Kidney glomerular epithelial cell (primary cell): ENCODE results near the gene LDLRAD4.
"Not testable (repeated sequence)": the region's sequence is repeated elsewhere in the genome, so short reads cannot be mapped to it uniquely, and the experiment has no call there.

Experiments used
- DNase-seq: peaks from one replicate; lab custom pipeline; 2025; lab: John Stamatoyannopoulos, UW

The LDLRAD4 gene

DNA sequence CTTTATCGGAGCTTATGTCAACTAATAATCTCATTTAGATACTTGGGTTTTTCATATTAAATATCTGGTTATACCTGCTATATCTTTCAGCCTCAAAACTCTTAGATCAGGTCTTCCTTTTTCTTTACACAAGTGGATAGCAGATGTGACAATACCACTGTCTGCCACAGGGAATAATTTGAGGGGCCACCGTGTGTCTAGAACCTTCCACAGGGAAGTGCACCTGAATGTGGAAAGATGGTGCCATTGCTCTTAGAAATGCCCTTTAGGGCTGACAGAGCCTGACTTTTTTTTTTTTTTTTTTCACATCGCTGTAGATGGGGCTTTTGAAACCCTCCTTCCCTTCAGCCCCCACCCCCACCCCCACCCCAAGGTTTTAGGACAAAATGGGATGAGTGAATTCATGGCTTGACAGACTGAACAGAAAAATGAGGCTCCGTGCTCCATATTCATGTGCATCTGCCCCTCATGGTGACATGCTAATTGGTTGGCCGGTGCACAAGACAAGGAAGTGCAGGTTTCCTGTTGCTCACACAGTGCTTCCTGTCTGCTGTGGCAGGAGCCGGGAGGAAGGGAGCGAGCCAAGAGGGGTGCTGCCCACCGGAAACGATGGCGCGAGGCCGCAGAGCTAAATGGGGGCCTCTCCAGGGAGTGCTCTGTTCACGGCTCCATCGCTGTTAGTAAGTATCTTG, 246.0 kb downstream of the LDLRAD4 start:
- no peak for DNase-seq

DNA sequence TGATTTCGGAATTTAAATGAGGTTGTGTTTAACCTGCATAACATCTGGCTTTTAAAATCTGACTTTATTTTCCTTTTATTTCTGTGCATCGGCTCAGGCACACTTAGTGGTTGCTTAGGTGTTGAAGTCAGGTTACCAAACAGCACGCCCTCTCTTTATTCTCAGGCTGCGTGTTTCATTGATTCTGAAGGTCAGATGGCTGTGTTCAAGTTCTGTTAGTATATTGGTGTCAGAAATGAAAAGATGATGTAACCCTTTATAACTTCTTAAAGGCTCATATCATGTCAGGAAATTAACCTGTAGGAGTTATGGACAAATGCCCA, 246.5 kb downstream of the LDLRAD4 start:
- no peak for DNase-seq

DNA sequence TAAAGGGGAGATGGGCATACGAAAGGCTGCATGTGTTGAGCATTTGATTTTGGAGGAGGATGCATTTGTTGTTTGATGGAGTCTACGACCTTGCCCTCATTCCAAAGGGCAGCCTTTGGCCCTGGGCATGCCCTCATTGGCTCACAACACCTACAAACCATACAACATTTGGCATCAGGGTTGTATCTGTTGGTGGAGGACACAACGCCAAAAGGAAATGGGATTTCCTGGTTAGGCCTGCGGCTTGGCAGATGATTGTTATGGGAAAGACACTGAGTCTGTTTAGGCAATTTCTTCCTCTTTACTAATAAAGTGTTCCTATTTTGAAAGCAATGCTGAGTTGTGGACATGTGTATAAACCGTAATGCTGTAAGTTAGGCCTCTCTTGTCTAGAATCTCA, 246.9 kb downstream of the LDLRAD4 start:
- no peak for DNase-seq

DNA sequence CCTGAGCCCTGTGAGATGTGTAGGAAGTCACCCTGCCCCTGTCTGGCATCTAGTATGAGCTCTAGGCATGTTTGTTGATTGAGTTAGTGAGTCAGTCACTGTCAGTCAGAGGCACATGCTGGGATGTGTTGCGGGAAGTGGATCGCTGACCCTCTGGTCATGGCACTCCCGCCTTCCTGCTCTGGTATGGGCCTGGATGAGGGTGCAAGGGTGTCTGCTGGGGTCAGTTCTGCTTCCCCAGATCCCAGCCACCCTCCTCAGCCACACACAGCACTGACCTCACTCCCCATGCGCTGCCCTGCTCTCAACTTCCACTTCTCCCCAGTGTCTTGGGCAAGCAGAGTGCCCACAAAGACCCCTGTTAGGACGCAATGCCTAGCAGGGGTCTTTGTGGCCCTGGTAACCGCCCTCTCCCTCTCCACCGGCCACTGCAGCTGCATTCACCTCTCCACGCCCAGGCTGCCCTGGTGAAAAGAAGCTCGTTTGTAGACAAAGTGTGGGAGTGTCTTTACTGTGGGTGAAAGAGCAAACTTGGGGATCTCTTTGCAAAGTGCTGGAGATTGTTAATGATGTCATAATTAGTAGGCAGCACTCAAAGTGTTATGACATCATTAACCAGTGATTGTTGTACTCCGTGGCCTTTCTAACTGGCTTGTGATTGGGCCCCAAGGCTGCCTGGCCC, 252.1 kb downstream of the LDLRAD4 start:
- DNase-seq, result no peak

DNA sequence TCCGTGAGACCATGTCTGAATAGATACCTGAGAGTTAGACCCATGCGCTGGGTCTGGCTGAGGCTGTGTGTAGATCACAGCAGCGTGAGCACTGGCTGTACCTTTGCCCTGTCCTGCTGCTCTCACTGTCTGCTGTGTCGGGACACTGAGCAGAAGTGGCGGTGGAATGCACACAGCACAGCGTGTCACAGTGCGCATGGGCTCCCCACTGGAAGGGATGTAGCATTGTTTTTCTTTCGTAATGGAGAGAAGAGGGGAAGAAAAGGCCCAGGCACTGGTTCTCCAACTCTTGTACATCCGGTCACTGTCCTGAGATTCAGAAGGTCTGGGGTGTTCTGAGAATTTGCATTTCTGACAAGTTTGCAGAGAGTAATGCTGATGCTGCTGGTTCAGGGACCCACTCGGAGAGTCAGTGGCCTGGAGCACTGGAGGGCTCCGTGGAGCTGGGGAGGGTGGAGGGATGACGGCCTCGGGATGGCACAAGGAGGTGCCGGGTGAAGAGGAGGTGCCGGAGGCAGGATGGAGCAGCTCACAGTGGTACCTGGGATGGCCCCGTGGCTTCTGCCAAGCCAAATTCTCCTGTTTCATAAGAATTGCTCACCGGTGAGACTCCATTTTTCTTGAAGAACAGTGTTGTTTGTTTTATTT, 252.8 kb downstream of the LDLRAD4 start:
- no peak for DNase-seq

DNA sequence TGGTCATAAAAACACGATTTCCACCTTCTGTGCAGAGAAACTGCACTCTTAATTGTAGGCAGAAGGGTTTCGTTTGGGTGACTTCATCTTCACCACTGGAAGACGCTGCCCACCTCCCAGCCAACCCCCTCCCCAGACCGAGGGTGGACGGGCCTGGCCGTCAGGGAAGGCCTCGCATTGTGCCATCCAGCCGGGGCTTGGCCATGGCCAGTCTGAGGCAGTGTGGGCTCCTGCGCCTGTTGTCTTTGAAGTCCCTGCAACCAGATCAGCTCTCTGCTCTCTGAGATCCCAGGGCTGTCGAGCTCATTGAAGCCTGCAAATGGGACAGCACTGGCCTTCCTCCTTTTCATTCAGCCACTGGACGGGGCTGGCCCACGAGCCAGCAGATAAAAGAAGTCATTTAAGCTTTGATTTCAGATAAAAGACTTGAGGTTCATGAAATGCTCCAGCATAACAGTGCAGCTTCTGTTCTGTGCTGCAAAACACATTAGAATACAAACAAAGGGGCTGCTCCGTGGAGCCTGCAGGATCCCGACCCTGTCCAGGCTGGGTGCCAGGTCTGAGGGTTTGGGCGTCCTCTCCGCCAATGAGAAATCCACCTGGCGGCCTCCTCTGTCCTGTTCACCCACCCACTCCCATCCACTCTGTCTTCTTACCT, 253.5 kb downstream of the LDLRAD4 start:
- DNase-seq, result no peak

DNA sequence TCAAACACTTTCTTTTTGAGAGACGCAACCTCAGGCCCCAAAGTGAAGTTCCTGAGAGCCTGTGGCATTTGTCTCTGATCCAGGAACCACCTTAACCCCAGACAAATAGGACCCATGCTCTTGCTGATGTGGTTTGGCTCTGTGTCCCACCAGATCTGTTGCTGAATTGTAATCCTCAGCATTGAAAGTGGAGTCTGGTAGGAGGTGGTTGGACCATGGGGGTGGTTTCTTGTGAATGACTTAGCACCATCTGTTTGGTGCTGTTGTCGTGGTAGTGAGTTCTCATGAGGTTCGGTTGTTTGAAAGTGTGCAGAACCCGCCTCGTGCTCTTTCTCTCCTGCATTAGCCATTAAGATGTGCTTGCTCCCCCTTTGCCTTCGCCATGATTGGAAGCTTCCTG, 255.2 kb downstream of the LDLRAD4 start:
- no peak for DNase-seq

DNA sequence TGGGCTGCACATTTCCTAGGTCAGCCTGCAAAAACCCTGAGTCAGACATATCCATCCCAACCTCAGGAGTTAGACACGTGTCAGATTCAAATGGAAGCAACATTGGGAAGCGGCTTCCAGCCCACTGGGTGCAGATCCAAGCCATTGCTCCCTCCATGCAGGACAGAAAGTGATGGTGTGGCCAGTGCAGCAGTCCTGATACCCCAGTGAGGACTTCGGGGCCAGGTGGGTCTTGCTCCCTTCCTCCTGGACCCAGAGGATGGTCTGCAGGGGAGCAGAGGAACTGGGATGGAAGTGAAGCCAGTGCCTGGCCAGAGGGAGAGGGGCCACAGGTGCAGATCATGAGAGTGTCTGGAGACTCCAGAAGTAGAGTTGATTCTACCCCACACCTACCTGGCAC, 255.8 kb downstream of the LDLRAD4 start:
- DNase-seq, result no peak

DNA sequence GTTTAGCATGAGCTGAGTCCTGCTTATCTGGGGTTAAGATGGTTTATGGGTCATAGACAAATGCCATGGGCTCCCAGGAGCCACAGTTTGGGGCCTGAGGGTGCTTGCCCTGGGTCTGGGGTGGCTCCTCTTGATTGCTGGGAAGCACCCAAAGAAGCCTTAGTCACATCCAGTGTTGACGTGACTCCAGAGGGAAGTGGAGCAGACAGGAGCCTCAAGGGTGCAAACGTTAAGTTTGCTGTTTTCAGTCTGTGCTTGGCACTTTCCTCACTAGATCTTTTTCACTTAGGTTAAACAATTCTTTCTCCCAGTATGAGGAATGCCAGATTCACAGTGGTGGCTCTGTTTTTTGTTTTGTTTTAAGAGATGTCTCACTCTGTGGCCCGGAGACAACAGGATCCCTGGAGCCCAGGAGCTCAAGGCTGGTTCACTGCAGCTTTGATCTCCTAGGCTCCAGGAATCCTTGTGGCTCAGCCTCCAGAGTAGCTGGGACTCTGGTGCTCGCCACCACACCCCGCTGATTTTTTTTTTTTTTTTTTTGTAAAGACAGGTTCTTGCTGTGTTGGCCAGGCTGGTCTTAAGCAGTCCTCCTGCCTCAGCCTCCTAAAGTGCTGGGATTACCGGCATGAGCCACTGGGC, 256.5 kb downstream of the LDLRAD4 start:
- no peak for DNase-seq

DNA sequence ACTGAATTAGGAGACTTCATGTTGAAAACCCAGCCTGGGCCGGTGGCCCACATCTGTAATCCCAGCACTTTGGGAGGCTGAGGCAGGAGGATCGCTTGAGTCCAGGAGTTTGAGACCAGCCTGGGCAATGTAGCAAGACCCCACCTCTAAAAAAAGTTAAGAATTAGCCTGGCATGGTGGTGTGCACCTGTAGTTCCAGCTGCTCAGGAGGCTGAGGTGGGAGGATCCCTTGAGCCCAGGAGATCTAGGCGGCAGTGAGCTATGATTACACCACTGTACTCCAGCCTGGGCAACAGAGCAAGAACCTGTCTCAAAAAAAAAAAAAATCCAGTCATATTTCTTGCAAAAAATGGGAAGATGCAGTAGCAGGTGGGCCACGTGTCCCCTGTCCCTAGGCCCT, 257.8 kb downstream of the LDLRAD4 start:
- DNase-seq, result not testable (repeated sequence)

DNA sequence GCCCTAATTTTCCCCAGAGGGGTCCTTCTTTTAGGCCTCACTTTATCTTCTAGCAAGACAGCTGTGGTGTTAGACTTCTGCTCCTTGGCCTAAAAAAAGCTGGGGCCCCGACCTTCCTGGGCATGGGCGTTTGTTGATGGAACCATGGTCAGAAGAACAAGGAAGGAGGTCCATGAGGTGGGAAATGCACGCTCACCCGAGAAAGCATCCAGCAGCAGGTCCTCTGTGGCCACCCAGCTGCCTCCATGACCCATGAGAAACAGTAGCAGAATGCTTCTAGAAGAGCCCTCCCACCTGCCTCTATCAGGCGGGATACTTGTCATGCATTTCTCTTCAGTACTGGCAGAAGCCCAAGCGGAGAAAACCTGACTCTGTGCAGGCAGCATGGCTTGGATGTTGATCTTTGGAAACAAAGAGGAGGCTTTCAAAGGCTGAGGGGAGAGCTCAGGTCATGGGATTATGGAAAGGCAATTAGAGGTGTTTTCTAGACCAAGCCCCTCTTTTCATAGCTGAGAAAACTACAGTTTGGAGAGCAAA, 258.7 kb downstream of the LDLRAD4 start:
- DNase-seq, result no peak

DNA sequence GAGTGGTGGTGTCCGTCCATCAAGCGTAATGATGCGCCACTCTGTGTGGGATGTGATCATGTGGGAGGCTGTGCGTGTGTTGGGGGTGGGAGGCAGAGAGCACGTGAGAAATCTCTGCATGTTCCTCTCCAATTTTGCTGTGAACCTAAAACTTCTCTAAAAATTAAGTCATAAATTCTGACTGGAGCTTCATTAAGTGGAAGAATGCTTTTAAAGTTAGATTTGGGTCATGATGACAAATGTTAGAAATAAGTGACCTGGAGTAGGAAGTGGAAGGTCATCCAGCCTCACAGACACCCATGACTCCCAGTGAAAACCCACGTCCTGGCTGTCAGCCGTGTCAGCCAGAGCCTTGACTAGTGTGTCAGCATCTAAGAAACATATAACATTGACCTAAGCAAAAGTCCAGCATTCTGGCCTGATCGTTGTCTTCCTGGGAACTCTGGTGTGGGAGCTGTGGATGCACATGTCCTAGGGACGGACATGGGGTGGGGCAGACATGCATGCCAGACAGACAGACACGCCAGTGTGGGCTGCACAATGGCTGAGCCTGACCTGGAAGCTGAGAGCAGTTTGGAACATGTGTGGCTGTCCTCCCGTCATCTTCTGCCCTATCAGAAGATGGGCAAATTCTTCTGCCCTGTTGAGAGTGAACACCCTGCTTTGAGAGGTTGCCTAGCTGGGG, 262.2 kb downstream of the LDLRAD4 start:
- DNase-seq, result no peak

DNA sequence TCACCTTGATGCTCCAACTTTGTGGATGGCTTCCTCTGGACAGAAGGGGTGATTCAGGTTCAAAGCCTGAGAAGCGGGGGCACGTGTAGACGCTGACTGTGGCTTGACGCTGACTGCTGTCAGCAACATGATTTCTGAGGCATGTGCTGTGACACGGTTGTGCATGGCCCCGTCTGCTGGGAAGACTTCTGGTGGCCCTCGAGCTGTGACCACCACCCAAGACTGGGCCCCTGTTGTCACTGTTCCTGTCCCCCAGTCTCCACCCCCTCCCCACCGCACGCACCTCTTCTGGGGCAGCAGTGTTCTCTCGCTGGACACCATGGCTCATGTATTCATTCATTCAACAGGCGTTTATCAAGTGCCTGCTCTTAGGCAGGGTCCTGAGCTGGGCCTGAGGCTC, 262.8 kb downstream of the LDLRAD4 start:
- no peak for DNase-seq

DNA sequence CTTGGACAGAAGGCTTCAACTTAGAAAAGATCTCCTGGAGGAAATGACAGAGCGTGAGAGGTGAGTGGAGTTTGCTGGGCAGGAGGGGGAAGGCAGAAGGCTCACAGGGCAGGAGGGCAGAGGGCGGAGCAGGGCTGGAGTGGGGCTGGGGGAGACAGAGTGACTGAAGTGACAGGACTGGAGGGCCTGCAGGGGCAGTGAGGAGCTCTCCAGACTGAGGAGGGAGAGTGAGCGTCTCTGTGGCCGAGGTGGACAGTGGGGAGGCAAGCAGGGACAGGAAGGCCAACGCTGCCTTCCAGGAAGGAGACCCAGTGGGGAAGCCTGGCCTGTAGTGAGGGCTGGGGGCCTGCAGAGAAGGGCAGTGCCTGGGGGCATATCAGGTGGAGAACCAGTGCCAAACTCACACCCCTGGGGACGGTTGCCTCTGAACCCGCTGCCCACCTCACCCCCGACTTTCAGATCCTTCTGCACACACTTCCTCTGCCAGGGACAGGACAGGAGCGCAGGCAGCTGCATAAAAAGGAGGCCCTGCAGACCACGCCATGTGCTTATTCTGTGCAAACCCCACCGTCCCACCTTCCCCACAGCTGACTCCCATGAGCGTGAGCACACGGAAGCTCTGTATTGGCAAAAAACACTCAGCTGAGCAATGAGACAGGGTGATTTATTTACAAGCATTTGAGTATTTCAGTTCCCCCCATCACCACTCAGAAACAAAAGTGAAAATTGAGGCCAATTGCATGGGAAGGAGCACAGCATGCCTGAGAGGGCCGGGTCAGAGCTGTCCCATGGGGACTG, 263.5 kb downstream of the LDLRAD4 start:
- no peak for DNase-seq

DNA sequence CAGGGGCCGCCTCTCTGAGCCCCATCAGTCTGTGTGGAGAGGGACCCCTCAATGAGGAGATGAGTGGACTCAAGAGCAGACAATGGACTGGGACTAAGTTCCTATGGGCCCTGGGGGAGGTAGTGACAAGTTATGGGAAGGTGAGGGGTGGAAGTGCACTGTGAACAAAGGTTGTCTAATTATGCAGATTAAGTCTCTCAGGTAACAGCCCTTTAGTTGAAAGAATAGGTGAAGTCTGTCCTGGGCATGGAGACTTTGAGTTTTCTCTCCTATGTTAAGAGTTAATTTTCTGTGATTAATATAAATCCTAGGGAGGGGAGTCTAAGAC, 264.0 kb downstream of the LDLRAD4 start:
- DNase-seq, result no peak

DNA sequence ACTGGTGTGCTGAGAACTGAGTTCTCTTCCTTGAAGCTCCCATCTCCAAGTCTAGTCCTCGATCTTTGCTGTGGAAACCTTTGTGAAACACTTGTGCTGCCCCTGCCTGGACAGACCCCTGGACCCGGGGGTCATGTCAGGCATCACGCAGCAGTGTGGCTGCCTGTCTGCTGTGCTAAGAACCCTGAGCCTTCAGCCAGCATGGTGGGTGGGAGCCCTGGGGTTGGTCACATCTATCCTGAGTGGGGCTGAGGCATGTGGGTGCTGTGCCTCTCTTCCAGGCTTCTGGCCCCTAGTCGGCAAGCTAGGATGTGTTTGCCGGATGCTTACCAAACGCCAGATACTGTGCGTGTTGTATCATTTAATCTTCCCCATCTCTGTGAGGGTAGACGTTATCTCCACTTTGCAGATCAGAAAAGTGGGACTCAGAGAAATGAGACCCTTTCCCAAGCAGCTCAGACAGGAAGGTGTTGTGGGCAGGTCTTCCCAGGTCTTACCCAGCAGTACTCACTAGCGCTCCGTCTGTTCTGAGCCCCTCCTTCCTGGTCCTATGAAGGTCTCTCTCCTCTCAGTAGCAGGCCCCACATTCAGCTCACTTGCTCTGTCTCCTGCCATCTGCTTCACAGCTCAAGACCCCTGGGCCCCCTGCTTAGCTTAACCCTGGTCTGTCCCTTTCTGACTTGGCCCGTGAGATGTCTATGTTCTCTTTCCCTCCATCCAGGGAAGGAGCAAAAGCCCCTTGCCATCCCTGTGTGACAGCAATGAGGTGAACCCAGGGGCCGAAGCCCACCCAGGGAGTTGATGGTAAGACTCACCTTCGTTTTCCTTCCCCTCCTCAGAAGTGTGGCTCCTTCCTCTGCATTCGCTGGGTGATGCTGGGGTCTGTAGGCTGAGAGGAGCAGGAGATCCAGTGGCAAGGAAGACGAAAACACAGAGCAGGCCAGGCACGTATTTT, 265.0 kb downstream of the LDLRAD4 start:
- no peak for DNase-seq

DNA sequence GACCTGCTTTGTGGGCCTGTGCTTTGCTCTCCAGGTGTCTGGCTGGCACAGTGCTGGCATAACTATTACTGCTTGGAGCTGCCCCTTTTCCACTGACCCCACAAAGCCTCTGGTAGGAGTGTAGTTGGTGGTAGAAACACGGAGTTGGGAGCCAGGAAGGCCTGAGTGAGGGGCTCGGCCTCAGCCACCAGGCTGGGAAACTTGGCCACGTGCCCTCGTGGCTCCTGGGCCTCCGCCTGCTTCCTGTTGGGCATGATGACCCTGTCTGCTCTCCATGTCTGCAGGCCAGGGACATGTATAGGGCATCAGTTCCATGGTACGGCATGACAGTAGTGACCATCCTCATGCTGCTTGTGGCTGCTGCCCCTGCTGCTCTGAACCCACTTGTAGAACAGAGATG, 266.6 kb downstream of the LDLRAD4 start:
- DNase-seq, result no peak

DNA sequence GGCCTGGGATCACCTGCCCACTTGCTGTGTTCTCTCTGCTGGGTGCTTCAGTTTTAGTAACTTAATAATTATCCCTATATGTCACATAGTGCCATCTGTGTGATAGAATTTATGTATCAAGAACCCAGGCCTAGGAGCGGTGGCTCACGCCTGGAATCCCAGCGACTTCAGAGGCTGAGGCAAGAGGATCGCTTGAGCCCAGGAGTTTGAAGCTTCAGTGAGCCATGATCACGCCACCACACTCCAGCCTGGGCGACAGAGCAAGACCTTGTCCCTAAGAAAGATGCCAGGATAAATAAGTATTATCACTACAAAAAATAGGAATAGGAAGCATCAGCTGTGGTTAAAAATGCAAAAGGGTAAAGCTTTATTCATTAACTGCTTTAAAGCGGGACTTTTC, 267.0 kb downstream of the LDLRAD4 start:
- no peak for DNase-seq

DNA sequence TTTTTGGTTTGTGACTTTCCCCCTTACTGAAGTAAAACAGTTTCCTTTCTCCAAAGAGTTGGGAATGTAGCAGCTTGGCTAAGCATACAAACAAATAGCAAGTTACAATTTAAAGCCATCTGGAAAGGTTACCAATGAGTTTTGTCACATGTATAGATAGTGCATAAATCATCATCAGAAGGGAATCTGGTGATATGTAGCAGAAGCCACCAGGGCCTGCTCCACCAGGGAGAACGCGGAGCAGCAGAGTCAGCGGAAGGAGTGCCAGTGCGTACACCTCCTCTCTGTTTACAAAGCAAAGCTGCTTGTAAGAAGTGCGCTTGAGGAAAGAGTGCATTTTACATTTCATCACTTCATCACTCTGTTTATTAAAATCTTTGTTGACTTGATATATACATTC, 267.7 kb downstream of the LDLRAD4 start:
- DNase-seq, result no peak

DNA sequence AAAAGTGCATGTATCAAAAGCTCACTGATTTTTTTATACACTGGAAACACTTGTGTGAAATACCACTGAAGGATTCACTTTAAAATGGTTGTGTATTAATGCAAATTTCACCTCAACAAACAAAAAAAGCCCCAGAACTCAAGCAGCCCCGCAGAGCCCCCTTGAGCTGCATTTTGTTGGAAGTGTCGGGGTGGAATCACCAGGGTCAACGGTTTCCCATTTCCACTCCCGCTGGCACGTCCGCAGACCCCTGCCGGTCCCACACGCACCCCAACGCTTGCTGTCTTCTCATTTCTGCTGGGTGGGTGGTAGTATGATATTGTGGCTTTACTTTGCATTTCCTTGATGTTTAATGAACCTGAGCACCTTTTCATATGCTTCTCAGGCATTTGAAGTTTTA, 268.1 kb downstream of the LDLRAD4 start:
- no peak for DNase-seq
